ENCODE measurements around the gene MAML2.

MAML2 gene

GRCh38 chr11:96073536-96073935, 269.5 kb downstream of the MAML2 start:
- TF ChIP-seq GATA3 (IDR thresholded peaks at IDR 0.05; ENCODE audit: low read depth, low read length) = no peak
- TF ChIP-seq GATA2 (IDR thresholded peaks at IDR 0.05; ENCODE audit: low read depth, low read length) = no peak

- TF ChIP-seq GATA3 (IDR thresholded peaks at IDR 0.05; ENCODE audit: low read depth, low read length) = no peak
- no peak for TF ChIP-seq GATA2 (IDR thresholded peaks at IDR 0.05; ENCODE audit: low read depth, low read length)
These were observed 270.4 kb downstream of the MAML2 start for GRCh38 chr11:96072592-96072991.

- TF ChIP-seq GATA2 (IDR thresholded peaks at IDR 0.05; ENCODE audit: low read depth, low read length) (no peak), GATA3 (IDR thresholded peaks at IDR 0.05; ENCODE audit: low read depth, low read length) (no peak)
These were observed 272.5 kb downstream of the MAML2 start for GRCh38 chr11:96070453-96070852.

- TF ChIP-seq GATA3 (IDR thresholded peaks at IDR 0.05; ENCODE audit: low read depth, low read length) (no peak), GATA2 (IDR thresholded peaks at IDR 0.05; ENCODE audit: low read depth, low read length) (no peak)
These were observed 275.8 kb downstream of the MAML2 start for GRCh38 chr11:96067160-96067559.

- TF ChIP-seq GATA3 (IDR thresholded peaks at IDR 0.05; ENCODE audit: low read depth, low read length) (no peak), GATA2 (IDR thresholded peaks at IDR 0.05; ENCODE audit: low read depth, low read length) (no peak)
These were observed 277.6 kb downstream of the MAML2 start for GRCh38 chr11:96065379-96065778.

- TF ChIP-seq GATA2 (IDR thresholded peaks at IDR 0.05; ENCODE audit: low read depth, low read length) = no peak
- TF ChIP-seq GATA3 (IDR thresholded peaks at IDR 0.05; ENCODE audit: low read depth, low read length) = no peak
These were observed 279.1 kb downstream of the MAML2 start for GRCh38 chr11:96063886-96064285.

- TF ChIP-seq GATA3 (IDR thresholded peaks at IDR 0.05; ENCODE audit: low read depth, low read length) (no peak), GATA2 (IDR thresholded peaks at IDR 0.05; ENCODE audit: low read depth, low read length) (no peak)
These were observed 279.9 kb downstream of the MAML2 start for GRCh38 chr11:96063053-96063452.

GRCh38 chr11:96062134-96062533, 280.9 kb downstream of the MAML2 start:
- TF ChIP-seq GATA2 (IDR thresholded peaks at IDR 0.05; ENCODE audit: low read depth, low read length) = no peak

- TF ChIP-seq GATA2 (IDR thresholded peaks at IDR 0.05; ENCODE audit: low read depth, low read length) (no peak), GATA3 (IDR thresholded peaks at IDR 0.05; ENCODE audit: low read depth, low read length) (no peak)
These were observed 281.3 kb downstream of the MAML2 start for GRCh38 chr11:96061730-96062129.

- TF ChIP-seq GATA2 (IDR thresholded peaks at IDR 0.05; ENCODE audit: low read depth, low read length) (no peak), GATA3 (IDR thresholded peaks at IDR 0.05; ENCODE audit: low read depth, low read length) (no peak)
These were observed 281.9 kb downstream of the MAML2 start for GRCh38 chr11:96061069-96061468.

- TF ChIP-seq GATA2 (IDR thresholded peaks at IDR 0.05; ENCODE audit: low read depth, low read length) (no peak), GATA3 (IDR thresholded peaks at IDR 0.05; ENCODE audit: low read depth, low read length) (no peak)
These were observed 285.5 kb downstream of the MAML2 start for GRCh38 chr11:96057502-96057901.

- TF ChIP-seq GATA2 (IDR thresholded peaks at IDR 0.05; ENCODE audit: low read depth, low read length) = no peak
- no peak for TF ChIP-seq GATA3 (IDR thresholded peaks at IDR 0.05; ENCODE audit: low read depth, low read length)
These were observed 286.4 kb downstream of the MAML2 start for GRCh38 chr11:96056576-96056975.

- TF ChIP-seq GATA3 (IDR thresholded peaks at IDR 0.05; ENCODE audit: low read depth, low read length) (no peak), GATA2 (IDR thresholded peaks at IDR 0.05; ENCODE audit: low read depth, low read length) (no peak)
These were observed 287.1 kb downstream of the MAML2 start for GRCh38 chr11:96055706-96056387.

- TF ChIP-seq GATA3 (IDR thresholded peaks at IDR 0.05; ENCODE audit: low read depth, low read length) (no peak), GATA2 (IDR thresholded peaks at IDR 0.05; ENCODE audit: low read depth, low read length) (no peak)
These were observed 287.9 kb downstream of the MAML2 start for GRCh38 chr11:96054870-96055705.
